Astrocyte of the cerebellum (primary cell): ENCODE measurements around the gene SBNO2.

ENCODE experiments used
- DNase-seq: peaks from one replicate; pipeline ENCODE4 v3.0.0-alpha.2; 2011; ENCODE audit warnings: low read depth
- H3K4me3 ChIP-seq: 2 replicates; pipeline ENCODE4 v1.5.1; 2011; ENCODE audit warnings: mild to moderate bottlenecking, low read depth, low read length, moderate library complexity
- CTCF ChIP-seq: IDR thresholded peaks from 2 replicates; pipeline ENCODE4 v1.5.1; 2012; ENCODE audit warnings: low read length, low read depth, moderate library complexity, mild to moderate bottlenecking; ENCODE audit errors: missing control alignments
- in situ Hi-C: cut with HindIII; loops from 2 replicates; pipeline ENCODE4 v1.10.0; 2017; ENCODE audit warnings: low sequenced_read_pairs

SBNO2 gene

GRCh38 chr19:1146858-1147780, 26.9 kb downstream of the SBNO2 start:
- no peak overlapping the region for H3K4me3 ChIP-seq
- DNase-seq: no peak
- TF ChIP-seq CTCF: no peak
- in situ Hi-C loops: no loop called here

- no peak for TF ChIP-seq CTCF
- H3K4me3 ChIP-seq: no peak overlapping the region
- DNase-seq: no peak
- in situ Hi-C loops: no loop called here
These were observed 27.7 kb downstream of the SBNO2 start for GRCh38 chr19:1146412-1146699.

- no peak overlapping the region for H3K4me3 ChIP-seq
- no peak for TF ChIP-seq CTCF
- in situ Hi-C loops: no loop called here
- DNase-seq: no peak
These were observed 28.2 kb downstream of the SBNO2 start for GRCh38 chr19:1145635-1146411.

GRCh38 chr19:1144741-1145140, 29.3 kb downstream of the SBNO2 start:
- no peak for DNase-seq
- no peak overlapping the region for H3K4me3 ChIP-seq
- TF ChIP-seq CTCF: no peak
- in situ Hi-C loops: no loop called here

- DNase-seq: no peak
- in situ Hi-C loops: no loop called here
- H3K4me3 ChIP-seq: no peak overlapping the region
- no peak for TF ChIP-seq CTCF
These were observed 30.2 kb downstream of the SBNO2 start for GRCh38 chr19:1143828-1144399.

- no peak for DNase-seq
- in situ Hi-C loops: no loop called here
- no peak overlapping the region for H3K4me3 ChIP-seq
- no peak for TF ChIP-seq CTCF
These were observed 32.1 kb downstream of the SBNO2 start for GRCh38 chr19:1141944-1142343.
